Measurements from ENCODE around the gene KIAA1549.

DNA sequence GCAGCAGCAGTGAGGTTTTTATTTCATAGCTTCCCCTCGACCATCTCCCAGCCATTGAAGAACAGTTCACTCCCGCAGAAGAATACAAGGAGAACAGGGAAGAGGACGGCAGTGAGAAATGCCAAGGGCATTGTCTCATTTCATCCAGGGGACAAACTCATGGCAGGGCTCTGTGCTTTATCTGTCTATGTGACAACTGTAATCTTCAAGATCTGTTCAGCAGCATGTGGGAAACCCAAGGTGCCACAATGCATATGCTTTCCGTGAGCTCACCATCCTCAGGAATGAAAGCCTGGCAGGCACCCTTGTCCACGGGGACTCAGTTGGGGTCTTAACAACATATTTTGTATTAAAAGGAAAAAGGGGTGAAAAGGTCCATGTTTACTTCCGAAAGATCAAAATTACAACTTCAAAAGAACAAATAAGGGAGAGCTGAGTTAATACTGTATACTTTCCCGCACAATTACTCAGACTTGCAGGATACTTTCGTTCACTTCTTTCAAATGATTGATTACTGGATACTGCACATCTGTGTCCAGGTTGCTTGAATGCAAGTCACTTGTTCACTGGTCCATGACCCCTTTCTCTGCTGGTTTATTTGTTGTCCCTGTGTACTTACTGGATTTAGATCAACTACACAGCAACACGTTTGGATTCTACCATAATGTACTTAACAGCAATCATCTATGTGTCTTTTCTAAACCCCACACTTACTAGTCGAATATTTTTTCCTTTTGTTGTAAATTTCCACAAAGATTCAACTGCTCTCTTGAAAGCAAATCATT is 93.1 kb downstream of the KIAA1549 start:
- TF ChIP-seq EZH2 (IDR thresholded peaks at IDR 0.05; ENCODE audit: borderline replicate concordance, low read length) = no peak
- TF ChIP-seq, protein P1, sequence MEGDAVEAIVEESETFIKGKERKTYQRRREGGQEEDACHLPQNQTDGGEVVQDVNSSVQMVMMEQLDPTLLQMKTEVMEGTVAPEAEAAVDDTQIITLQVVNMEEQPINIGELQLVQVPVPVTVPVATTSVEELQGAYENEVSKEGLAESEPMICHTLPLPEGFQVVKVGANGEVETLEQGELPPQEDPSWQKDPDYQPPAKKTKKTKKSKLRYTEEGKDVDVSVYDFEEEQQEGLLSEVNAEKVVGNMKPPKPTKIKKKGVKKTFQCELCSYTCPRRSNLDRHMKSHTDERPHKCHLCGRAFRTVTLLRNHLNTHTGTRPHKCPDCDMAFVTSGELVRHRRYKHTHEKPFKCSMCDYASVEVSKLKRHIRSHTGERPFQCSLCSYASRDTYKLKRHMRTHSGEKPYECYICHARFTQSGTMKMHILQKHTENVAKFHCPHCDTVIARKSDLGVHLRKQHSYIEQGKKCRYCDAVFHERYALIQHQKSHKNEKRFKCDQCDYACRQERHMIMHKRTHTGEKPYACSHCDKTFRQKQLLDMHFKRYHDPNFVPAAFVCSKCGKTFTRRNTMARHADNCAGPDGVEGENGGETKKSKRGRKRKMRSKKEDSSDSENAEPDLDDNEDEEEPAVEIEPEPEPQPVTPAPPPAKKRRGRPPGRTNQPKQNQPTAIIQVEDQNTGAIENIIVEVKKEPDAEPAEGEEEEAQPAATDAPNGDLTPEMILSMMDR (conservative IDR thresholded peaks at IDR 0.05 in 1 of 2, IDR thresholded peaks at IDR 0.05 in 1 of 2; ENCODE audit: extremely low read depth in 1 of 2, insufficient read depth in 1 of 2, low read depth in 1 of 2, low read length in 2 of 2) = no peak
